Fibroblast of lung (primary cell): ENCODE measurements around the gene NRTN.

Experiments used
- EZH2 ChIP-seq: IDR thresholded peaks from 2 replicates; pipeline ENCODE4 v1.5.1; 2012; ENCODE audit warnings: low read length, control low read depth, mild to moderate bottlenecking; ENCODE audit errors: missing control alignments
- TF ChIP-seq, protein P1 (sequence below), 2 donors: IDR thresholded peaks in 1 of 2; conservative IDR thresholded peaks in 1 of 2; 1 replicate in 1 of 2; 2 replicates in 1 of 2; pipeline ENCODE4 v1.5.1; 2011 to 2012; ENCODE audit warnings: low read length in 2 of 2, control low read depth in 1 of 2, inconsistent platforms in 1 of 2, low read depth in 1 of 2, mild to moderate bottlenecking in 1 of 2

DNA sequence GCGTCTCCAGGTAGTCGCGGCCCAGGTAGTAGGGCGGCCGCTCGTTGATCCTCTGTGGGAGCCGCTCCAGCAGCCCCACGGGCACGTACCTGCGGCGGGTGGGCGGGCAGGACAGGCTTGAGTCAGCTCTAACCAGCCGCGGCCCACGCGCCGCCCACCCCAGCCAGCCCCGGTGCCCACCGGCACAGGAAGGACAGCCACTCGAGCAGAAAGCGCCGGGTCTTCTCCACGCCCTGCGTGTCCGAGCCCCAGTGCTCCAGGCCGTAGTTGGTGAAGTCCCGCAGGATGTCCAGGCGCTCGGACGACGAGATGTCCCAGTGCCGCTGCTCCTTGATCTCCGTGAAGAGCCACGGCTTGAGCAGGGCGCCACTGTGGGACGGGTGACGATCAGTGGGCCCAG is 19.4 kb upstream of the NRTN start:
- TF ChIP-seq, protein P1, sequence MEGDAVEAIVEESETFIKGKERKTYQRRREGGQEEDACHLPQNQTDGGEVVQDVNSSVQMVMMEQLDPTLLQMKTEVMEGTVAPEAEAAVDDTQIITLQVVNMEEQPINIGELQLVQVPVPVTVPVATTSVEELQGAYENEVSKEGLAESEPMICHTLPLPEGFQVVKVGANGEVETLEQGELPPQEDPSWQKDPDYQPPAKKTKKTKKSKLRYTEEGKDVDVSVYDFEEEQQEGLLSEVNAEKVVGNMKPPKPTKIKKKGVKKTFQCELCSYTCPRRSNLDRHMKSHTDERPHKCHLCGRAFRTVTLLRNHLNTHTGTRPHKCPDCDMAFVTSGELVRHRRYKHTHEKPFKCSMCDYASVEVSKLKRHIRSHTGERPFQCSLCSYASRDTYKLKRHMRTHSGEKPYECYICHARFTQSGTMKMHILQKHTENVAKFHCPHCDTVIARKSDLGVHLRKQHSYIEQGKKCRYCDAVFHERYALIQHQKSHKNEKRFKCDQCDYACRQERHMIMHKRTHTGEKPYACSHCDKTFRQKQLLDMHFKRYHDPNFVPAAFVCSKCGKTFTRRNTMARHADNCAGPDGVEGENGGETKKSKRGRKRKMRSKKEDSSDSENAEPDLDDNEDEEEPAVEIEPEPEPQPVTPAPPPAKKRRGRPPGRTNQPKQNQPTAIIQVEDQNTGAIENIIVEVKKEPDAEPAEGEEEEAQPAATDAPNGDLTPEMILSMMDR (conservative IDR thresholded peaks at IDR 0.05 in 1 of 2, IDR thresholded peaks at IDR 0.05 in 1 of 2; ENCODE audit: low read depth in 1 of 2, low read length in 2 of 2): no peak
- TF ChIP-seq EZH2: no peak
